ENCODE data around the gene ADAT2. TPM values are rescaled to one million over a fixed set of nuclear protein-coding genes. Genes with fewer than 3 reads are reported as not detected.

The ADAT2 gene
- total and polyA plus RNA-seq, 2 donors (not counting 3 experiments of a cell fraction or from before 2014, with no cell fraction given), result 5.4 to 9.8 TPM

GRCh38 chr6:143443096-143443495 is 7.4 kb downstream of the ADAT2 start:
- Histone ChIP-seq H3K27ac (ENCODE audit: insufficient read depth, low read depth, low read length) (no peak overlapping the region), H3K36me3 (ENCODE audit: control insufficient read depth in 2 of 2, extremely low read depth in 1 of 2, insufficient read depth in 2 of 2, low read length in 2 of 2) (no peaks in the 10 kb centered on the region), H3K79me2 (ENCODE audit: control insufficient read depth, insufficient read depth, low read length) (peaks cover 22% of the 10 kb centered on the region), H3K4me3 (replicated peaks in 1 of 3; ENCODE audit: insufficient read depth in 1 of 3, low read depth in 1 of 3, low read length in 3 of 3) (no peak overlapping the region), H3K27me3 (ENCODE audit: control insufficient read depth in 2 of 2, insufficient read depth in 2 of 2, low read length in 2 of 2) (no peaks in the 10 kb centered on the region), H3K9me1 (replicated peaks; ENCODE audit: control insufficient read depth, extremely low read depth, insufficient read depth, low read length) (no peaks in the 10 kb centered on the region), H3K9ac (replicated peaks; ENCODE audit: extremely low read depth, insufficient read depth, low read length) (no peak overlapping the region), H2AFZ (ENCODE audit: low read depth, low read length) (no peak overlapping the region), H3K9me3 (replicated peaks; ENCODE audit: control insufficient read depth, insufficient read depth, low read length) (no peaks in the 10 kb centered on the region), H3K4me1 (ENCODE audit: control insufficient read depth, extremely low read depth, insufficient read depth, low read length) (no peaks in the 10 kb centered on the region), H4K20me1 (replicated peaks; ENCODE audit: control insufficient read depth, extremely low read depth, insufficient read depth, low read length) (no peaks in the 10 kb centered on the region), H3K4me2 (ENCODE audit: insufficient read depth, low read length) (no peak overlapping the region)
- intact Hi-C loops (cut with micrococcal nuclease) (no loop called here), dilution Hi-C loops (cut with MboI; ENCODE audit: extremely low pct_ligation_motif_present, low sequenced_read_pairs) (no loop called here)
- ChIA-PET CTCF (interaction anchor here (1.6 kb wide), 1 partner anchor 15 kb away, joined by 3 read pairs; no protein-coding TSS in a partner anchor), POLR2A (no interaction called here)
- TF ChIP-seq JUN (IDR thresholded peaks at IDR 0.05; ENCODE audit: borderline replicate concordance, insufficient read depth, insufficient read length, low read depth) (no peak), FOS (IDR thresholded peaks at IDR 0.05; ENCODE audit: borderline replicate concordance, insufficient read depth, low read length) (no peak), GATA2 (IDR thresholded peaks at IDR 0.05; ENCODE audit: insufficient read depth, insufficient read length, low read depth, low read length) (no peak), CTCF (IDR thresholded peaks at IDR 0.05; ENCODE audit: extremely low read depth in 1 of 2, insufficient read depth in 1 of 2, low read depth in 1 of 2, low read length in 2 of 2) (no peak), MAX (IDR thresholded peaks at IDR 0.05; ENCODE audit: insufficient read depth, insufficient read length) (no peak), POLR2A (IDR thresholded peaks at IDR 0.05; ENCODE audit: low read depth, low read length) (no peak), EZH2 (IDR thresholded peaks at IDR 0.05; ENCODE audit: borderline replicate concordance, low read depth, low read length, severe bottlenecking) (no peak), MYC (IDR thresholded peaks at IDR 0.05; ENCODE audit: low read depth, low read length) (no peak), POLR2AphosphoS5 (IDR thresholded peaks at IDR 0.05; ENCODE audit: insufficient read depth, low read depth, low read length) (no peak)
- FAIRE-seq (no peak), DNase-seq (ENCODE audit: low read depth, low spot score) (no peak)
- no TSS peak for BruUV-seq (replicated peaks)
